ENCODE results near the gene NR1D1.

Gene NR1D1

GRCh38 chr17:40075201-40075941 lies 25.0 kb downstream of the NR1D1 start:
- H3K4me3 ChIP-seq (ENCODE audit: low read depth, low read length) = no peak overlapping the region
- ChIA-PET CTCF (interaction anchor here (0.5 to 10.2 kb wide), 41 partner anchors 10 to 780 kb away, joined by 3 to 166 read pairs (median 5); partner anchors contain the start of genes CSF3, MED24, NR1D1 and THRA), POLR2A (interaction anchor here (0.5 to 2.8 kb wide), 13 partner anchors 10 to 1649 kb away, joined by 3 to 15 read pairs (median 5); partner anchors contain the start of genes CASC3, MED24 and NR1D1)
- H3K27ac ChIP-seq (ENCODE audit: extremely low read depth, low read depth, low read length) = no peak overlapping the region
- peaks cover 22% of the 10 kb centered on the region for H3K4me1 ChIP-seq (ENCODE audit: control insufficient read depth, insufficient read depth, low read length)
- H3K9me3 ChIP-seq (ENCODE audit: control insufficient read depth, insufficient read depth, low read depth, low read length) = no peaks in the 10 kb centered on the region
- H3K36me3 ChIP-seq (ENCODE audit: control insufficient read depth in 2 of 2, insufficient read depth in 1 of 2, low read length in 2 of 2) = peaks cover 0 to 35% of the 10 kb centered on the region in 2 experiments; a peak in 2 of 3 replicates
- TF ChIP-seq ZBTB21 (tag by site-specific recombination; IDR thresholded peaks at IDR 0.05) (no peak), ZNF16 (tag by site-specific recombination; IDR thresholded peaks at IDR 0.05; ENCODE audit: low read depth) (no peak), GLI4 (tag by site-specific recombination; IDR thresholded peaks at IDR 0.05) (no peak), ZNF660 (tag by site-specific recombination; IDR thresholded peaks at IDR 0.05) (no peak), ZBTB49 (tag by site-specific recombination; IDR thresholded peaks at IDR 0.05; ENCODE audit: low read depth) (no peak), ZNF571 (tag by site-specific recombination; IDR thresholded peaks at IDR 0.05) (no peak), ZNF174 (tag by site-specific recombination; IDR thresholded peaks at IDR 0.05) (no peak), ZNF23 (tag by site-specific recombination; IDR thresholded peaks at IDR 0.05; ENCODE audit: borderline replicate concordance) (no peak), EGR2 (tag by site-specific recombination; IDR thresholded peaks at IDR 0.05; ENCODE audit: low read depth) (no peak), ZSCAN5A (tag by site-specific recombination; IDR thresholded peaks at IDR 0.05) (no peak), GLIS2 (tag by site-specific recombination; IDR thresholded peaks at IDR 0.05) (peak; percentile 42; the same call in 1 of the 2 replicates), ZNF624 (tag by site-specific recombination; IDR thresholded peaks at IDR 0.05) (no peak), ZBTB1 (tag by site-specific recombination; IDR thresholded peaks at IDR 0.05) (no peak), ZNF133 (tag by site-specific recombination; IDR thresholded peaks at IDR 0.05) (no peak), ZNF24 (tag by site-specific recombination; IDR thresholded peaks at IDR 0.05) (no peak), ZNF596 (tag by site-specific recombination; IDR thresholded peaks at IDR 0.05) (no peak), TRIM28 (IDR thresholded peaks at IDR 0.05; ENCODE audit: borderline replicate concordance, low read length) (no peak), BCL11B (tag by site-specific recombination; IDR thresholded peaks at IDR 0.05; ENCODE audit: low read depth) (0 out of 2 replicates have a peak, but pooled peaks have one; percentile 38), ZNF335 (tag by site-specific recombination; conservative IDR thresholded peaks at IDR 0.05) (no peak), TCF7L2 (IDR thresholded peaks at IDR 0.05; ENCODE audit: borderline replicate concordance, low read depth, low read length) (no peak), ZNF146 (tag by site-specific recombination; IDR thresholded peaks at IDR 0.05) (no peak), ZNF266 (tag by site-specific recombination; IDR thresholded peaks at IDR 0.05; ENCODE audit: low read depth) (no peak), ZNF48 (tag by site-specific recombination; IDR thresholded peaks at IDR 0.05) (no peak), ZFHX2 (tag by site-specific recombination; conservative IDR thresholded peaks at IDR 0.05) (0 out of 2 replicates have a peak, but pooled peaks have one; percentile 11), REST (tag by site-specific recombination; IDR thresholded peaks at IDR 0.05) (no peak), ZNF555 (tag by site-specific recombination; conservative IDR thresholded peaks at IDR 0.05) (no peak), OSR2 (tag by site-specific recombination; IDR thresholded peaks at IDR 0.05) (no peak), YY2 (tag by site-specific recombination; IDR thresholded peaks at IDR 0.05) (no peak), ZNF580 (tag by site-specific recombination; IDR thresholded peaks at IDR 0.05) (0 out of 2 replicates have a peak, but pooled peaks have one; percentile 34), ATF2 (tag by site-specific recombination; IDR thresholded peaks at IDR 0.05; ENCODE audit: low read depth) (no peak)

Measured in HEK293 (cell line).